ENCODE measurements around the gene GRIA3. TPM values are rescaled to one million over a fixed set of nuclear protein-coding genes. Genes with fewer than 3 reads are reported as not detected.
A peak's percentile ranks its signal among the peaks of the same experiment; 100 is the strongest.

GRIA3 gene
- polyA plus RNA-seq (2013, experiment 1 of 4), result 8.1 TPM
- polyA plus RNA-seq (2013, experiment 2 of 4), result 11.4 TPM
- polyA plus RNA-seq (2013, experiment 3 of 4), result 7.6 TPM
- 9.5 TPM for polyA plus RNA-seq (2013, experiment 4 of 4)

DNA sequence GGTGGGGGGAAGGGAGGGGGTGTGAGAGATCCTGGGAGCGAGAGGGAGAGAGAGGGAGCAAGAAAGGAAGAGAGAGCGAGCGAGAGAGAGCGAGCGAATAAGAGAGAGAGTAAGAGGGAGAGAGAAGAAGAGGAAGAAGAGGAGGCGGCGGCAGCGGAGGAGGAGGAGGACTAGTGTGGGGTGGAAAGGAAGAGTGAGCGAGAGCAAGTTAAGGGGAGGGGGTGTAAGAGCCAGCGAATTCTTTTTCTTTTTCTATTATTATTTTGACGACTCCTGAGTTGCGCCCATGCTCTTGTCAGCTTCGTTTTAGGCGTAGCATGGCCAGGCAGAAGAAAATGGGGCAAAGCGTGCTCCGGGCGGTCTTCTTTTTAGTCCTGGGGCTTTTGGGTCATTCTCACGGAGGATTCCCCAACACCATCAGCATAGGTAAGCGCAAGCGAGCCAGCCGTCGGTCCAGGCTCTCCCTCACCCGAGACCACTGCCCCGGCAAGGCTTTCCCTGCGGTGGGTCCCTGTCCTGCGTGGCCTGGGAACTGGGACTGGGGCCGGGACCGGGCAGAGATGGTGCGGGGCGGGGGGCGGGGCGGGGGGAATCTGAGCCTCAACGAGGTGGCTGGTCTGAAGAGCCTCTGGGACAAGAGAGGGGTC is at the start of gene GRIA3:
GRIA3 (plus strand) TSS at position 60 of the 647 bp plus-strand sequence; CDS start at position 318, 258 bp downstream.
- H3K36me3 ChIP-seq (ENCODE audit: control insufficient read depth, insufficient read depth, low read length), result no peaks in the 10 kb centered on the region
- peak within 1 kb of the TSS; percentile 55 for H3K4me3 ChIP-seq (ENCODE audit: insufficient read depth, low read depth, low read length)
- 1% methylated on average over 30 to 33 of the region's 33 CpGs for WGBS, 2 experiments
- no peaks in the 10 kb centered on the region for H3K4me1 ChIP-seq (ENCODE audit: control insufficient read depth, insufficient read depth, low read length)
- H3K27ac ChIP-seq (ENCODE audit: insufficient read depth, low read depth, low read length, poor library complexity, severe bottlenecking), result peak within 1 kb of the TSS; percentile 26
- peaks cover 16% of the 10 kb centered on the region for H3K27me3 ChIP-seq (ENCODE audit: control insufficient read depth, insufficient read depth, low read length, poor library complexity, severe bottlenecking)
- H3K9me3 ChIP-seq (ENCODE audit: control insufficient read depth, low read length), result no peaks in the 10 kb centered on the region

DNA sequence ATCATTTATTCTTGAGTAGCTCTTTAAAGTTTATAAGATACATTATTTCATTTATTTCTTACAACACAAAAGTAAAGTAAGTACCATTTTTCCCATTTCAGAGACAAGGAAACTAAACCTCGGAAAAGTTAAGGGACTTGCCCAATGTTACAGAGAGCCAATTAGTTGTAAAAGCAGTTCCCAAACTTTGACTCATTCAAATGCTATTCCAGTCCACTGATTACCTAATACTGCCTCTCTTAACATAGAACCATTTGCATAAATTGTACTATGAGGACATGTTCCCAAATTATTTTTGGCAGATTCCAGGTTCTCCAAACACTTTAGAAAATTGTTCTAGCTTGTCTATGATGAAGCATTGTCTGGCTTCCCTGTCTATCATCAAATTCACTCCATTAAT is 45.6 kb upstream of the GRIA3 start:
- WGBS, 2 experiments, result 70 to 100% methylated on average over 1 of the region's 1 CpG

DNA sequence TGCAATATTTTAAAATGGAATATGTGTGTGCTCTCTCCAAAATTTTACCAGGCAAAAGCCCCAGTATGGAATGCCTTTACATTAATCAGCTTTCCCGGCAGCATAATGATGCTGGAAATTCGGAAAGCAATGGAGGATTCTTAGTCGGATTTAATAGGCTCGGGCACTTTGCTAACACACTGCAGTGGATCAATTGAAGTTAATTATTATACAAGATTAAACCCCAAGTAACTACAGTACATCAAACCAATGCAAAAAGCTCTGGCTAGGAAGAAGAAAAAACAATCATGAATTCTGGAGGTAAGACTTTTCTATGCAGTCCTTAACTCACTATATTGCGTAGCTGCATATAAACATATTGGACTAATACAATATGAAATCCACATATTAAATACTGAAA is 43.6 kb upstream of the GRIA3 start:
- 78 to 100% methylated on average over 2 to 3 of the region's 5 CpGs for WGBS, 2 experiments
- H3K36me3 ChIP-seq (ENCODE audit: control insufficient read depth, insufficient read depth, low read length), result no peaks in the 10 kb centered on the region

More for the DNA sequence above, 45.6 kb upstream of the GRIA3 start:
- no peaks in the 10 kb centered on the region for H3K4me1 ChIP-seq (ENCODE audit: control insufficient read depth, insufficient read depth, low read length)
- H3K27me3 ChIP-seq (ENCODE audit: control insufficient read depth, insufficient read depth, low read length, poor library complexity, severe bottlenecking), result no peaks in the 10 kb centered on the region
- no peaks in the 10 kb centered on the region for H3K36me3 ChIP-seq (ENCODE audit: control insufficient read depth, insufficient read depth, low read length)
- no peak overlapping the region for H3K27ac ChIP-seq (ENCODE audit: insufficient read depth, low read depth, low read length, poor library complexity, severe bottlenecking)
- no peaks in the 10 kb centered on the region for H3K9me3 ChIP-seq (ENCODE audit: control insufficient read depth, low read length)
- H3K4me3 ChIP-seq (ENCODE audit: insufficient read depth, low read depth, low read length), result no peak overlapping the region

DNA sequence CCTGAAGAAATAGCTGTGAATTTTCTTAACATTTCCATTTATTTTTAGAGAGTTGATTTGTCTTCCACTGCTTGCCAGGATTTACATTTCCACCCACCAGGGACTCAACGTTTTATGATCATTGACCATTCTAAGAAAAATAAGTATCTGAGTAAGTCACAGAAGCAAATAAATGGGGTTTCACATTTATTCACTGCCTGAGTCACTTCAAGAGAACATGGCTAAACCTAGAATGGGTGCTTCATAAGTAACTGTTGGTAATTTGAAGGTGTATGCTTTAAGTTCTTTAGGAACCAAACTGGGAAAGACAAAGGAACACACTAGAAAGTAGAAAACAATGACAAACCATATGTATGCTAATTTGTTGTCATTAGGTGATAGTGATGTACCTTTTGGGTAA is 43.2 kb upstream of the GRIA3 start:
- no peaks in the 10 kb centered on the region for H3K27me3 ChIP-seq (ENCODE audit: control insufficient read depth, insufficient read depth, low read length, poor library complexity, severe bottlenecking)
- H3K4me1 ChIP-seq (ENCODE audit: control insufficient read depth, insufficient read depth, low read length), result no peaks in the 10 kb centered on the region
- H3K27ac ChIP-seq (ENCODE audit: insufficient read depth, low read depth, low read length, poor library complexity, severe bottlenecking), result no peak overlapping the region
- 40% methylated on average over 1 of the region's 1 CpG; no CpG with 5 or more reads in 1 of the 2 experiments for WGBS, 2 experiments
- H3K9me3 ChIP-seq (ENCODE audit: control insufficient read depth, low read length), result no peaks in the 10 kb centered on the region
- H3K4me3 ChIP-seq (ENCODE audit: insufficient read depth, low read depth, low read length), result no peak overlapping the region
- no peaks in the 10 kb centered on the region for H3K36me3 ChIP-seq (ENCODE audit: control insufficient read depth, insufficient read depth, low read length)

More for the DNA sequence above, 43.6 kb upstream of the GRIA3 start:
- H3K9me3 ChIP-seq (ENCODE audit: control insufficient read depth, low read length), result no peaks in the 10 kb centered on the region
- no peaks in the 10 kb centered on the region for H3K27me3 ChIP-seq (ENCODE audit: control insufficient read depth, insufficient read depth, low read length, poor library complexity, severe bottlenecking)
- no peak overlapping the region for H3K27ac ChIP-seq (ENCODE audit: insufficient read depth, low read depth, low read length, poor library complexity, severe bottlenecking)
- H3K4me1 ChIP-seq (ENCODE audit: control insufficient read depth, insufficient read depth, low read length), result no peaks in the 10 kb centered on the region
- no peak overlapping the region for H3K4me3 ChIP-seq (ENCODE audit: insufficient read depth, low read depth, low read length)

DNA sequence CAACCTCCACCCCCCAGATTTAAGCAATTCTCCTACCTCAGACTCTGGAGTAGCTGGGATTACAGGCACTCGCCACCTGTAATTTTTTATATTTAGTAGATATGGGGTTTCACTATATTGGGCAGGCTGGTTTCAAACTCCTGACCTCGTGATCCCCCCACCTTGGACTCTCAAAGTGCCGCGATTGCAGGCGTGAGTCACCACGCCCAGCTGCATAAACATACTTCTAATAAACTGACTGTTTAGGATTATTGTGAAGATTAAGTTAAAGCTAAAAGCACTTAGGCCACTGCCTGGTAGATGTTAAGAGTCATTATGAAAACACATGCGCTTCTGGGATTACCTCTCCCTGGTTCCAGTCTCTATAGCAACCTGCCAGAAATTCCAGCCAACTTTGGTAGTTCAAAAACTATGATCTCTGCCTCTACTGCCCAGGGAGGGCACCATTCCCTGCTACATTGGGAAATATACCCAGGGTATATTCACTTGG is 30.2 kb upstream of the GRIA3 start:
- H3K4me3 ChIP-seq (ENCODE audit: insufficient read depth, low read depth, low read length), result no peak overlapping the region
- WGBS, 2 experiments, result 88 to 92% methylated on average over 1 to 7 of the region's 7 CpGs
- no peaks in the 10 kb centered on the region for H3K36me3 ChIP-seq (ENCODE audit: control insufficient read depth, insufficient read depth, low read length)
- H3K4me1 ChIP-seq (ENCODE audit: control insufficient read depth, insufficient read depth, low read length), result no peaks in the 10 kb centered on the region
- H3K27me3 ChIP-seq (ENCODE audit: control insufficient read depth, insufficient read depth, low read length, poor library complexity, severe bottlenecking), result no peaks in the 10 kb centered on the region
- no peak overlapping the region for H3K27ac ChIP-seq (ENCODE audit: insufficient read depth, low read depth, low read length, poor library complexity, severe bottlenecking)
- no peaks in the 10 kb centered on the region for H3K9me3 ChIP-seq (ENCODE audit: control insufficient read depth, low read length)

DNA sequence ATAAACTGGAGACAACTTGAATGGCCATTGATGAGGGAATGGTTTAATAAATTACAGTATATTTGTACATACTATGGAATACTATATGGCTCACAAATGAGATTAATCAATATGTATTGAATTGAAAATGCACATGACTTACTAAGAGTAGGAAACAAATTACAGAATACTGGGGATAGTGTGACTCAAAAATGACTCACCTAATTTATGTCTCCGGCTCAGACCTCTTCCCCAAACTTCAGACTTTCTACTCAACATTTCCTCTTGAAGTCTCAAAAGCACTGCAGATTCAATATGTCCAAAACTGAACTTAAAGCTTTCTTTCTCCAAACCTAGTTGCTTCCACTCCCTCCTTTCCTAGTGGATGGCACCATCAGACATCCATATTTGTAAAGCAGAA is 28.8 kb upstream of the GRIA3 start:
- Histone ChIP-seq H3K27ac (ENCODE audit: insufficient read depth, low read depth, low read length, poor library complexity, severe bottlenecking) (no peak overlapping the region), H3K4me3 (ENCODE audit: insufficient read depth, low read depth, low read length) (no peak overlapping the region), H3K9me3 (ENCODE audit: control insufficient read depth, low read length) (no peaks in the 10 kb centered on the region), H3K36me3 (ENCODE audit: control insufficient read depth, insufficient read depth, low read length) (no peaks in the 10 kb centered on the region), H3K27me3 (ENCODE audit: control insufficient read depth, insufficient read depth, low read length, poor library complexity, severe bottlenecking) (no peaks in the 10 kb centered on the region), H3K4me1 (ENCODE audit: control insufficient read depth, insufficient read depth, low read length) (no peaks in the 10 kb centered on the region)
- WGBS, 2 experiments, result 92 to 96% methylated on average over 1 of the region's 1 CpG

DNA sequence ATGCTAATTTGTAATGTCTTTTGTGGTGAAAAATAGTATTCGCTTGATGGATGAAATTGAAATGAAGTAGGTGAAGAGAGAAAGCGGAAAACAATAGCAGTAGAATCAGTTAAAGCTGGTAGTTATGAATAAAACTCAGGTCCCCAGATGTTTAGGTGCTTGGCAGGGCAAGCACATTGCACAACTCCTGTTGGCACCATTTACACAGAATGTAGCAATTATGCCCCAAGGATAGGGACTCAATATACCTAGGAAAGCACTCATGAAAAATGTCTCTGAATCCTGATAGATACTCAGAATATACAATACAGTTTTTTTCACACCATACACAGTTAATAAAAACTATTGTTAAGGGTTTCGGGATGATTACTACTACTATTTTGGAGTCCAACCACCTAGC is 26.5 kb upstream of the GRIA3 start:
- H3K27me3 ChIP-seq (ENCODE audit: control insufficient read depth, insufficient read depth, low read length, poor library complexity, severe bottlenecking), result no peaks in the 10 kb centered on the region
- H3K4me3 ChIP-seq (ENCODE audit: insufficient read depth, low read depth, low read length), result no peak overlapping the region
- no peaks in the 10 kb centered on the region for H3K4me1 ChIP-seq (ENCODE audit: control insufficient read depth, insufficient read depth, low read length)
- H3K27ac ChIP-seq (ENCODE audit: insufficient read depth, low read depth, low read length, poor library complexity, severe bottlenecking), result no peak overlapping the region
- H3K9me3 ChIP-seq (ENCODE audit: control insufficient read depth, low read length), result no peaks in the 10 kb centered on the region
- 97 to 100% methylated on average over 2 to 3 of the region's 3 CpGs for WGBS, 2 experiments
- no peaks in the 10 kb centered on the region for H3K36me3 ChIP-seq (ENCODE audit: control insufficient read depth, insufficient read depth, low read length)

DNA sequence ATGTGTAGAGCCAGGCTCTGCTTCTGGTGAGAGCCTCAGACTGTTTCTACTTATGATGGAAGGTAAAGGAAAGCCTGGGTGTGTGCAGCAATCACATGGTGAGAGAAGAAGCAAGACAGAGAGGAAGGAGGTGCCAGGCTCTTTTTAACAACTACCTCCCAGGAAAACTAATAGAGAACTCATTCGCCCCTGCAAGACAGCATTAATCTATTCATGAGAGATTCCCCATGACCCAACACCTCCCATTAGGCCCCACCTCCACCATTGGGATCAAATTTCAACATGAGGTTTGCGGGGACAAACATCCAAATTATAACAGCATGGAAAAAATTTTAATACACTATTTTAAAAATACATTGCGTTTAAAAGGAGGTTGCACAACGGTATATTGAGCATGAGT is 24.7 kb upstream of the GRIA3 start:
- H3K27ac ChIP-seq (ENCODE audit: insufficient read depth, low read depth, low read length, poor library complexity, severe bottlenecking), result no peak overlapping the region
- no peak overlapping the region for H3K4me3 ChIP-seq (ENCODE audit: insufficient read depth, low read depth, low read length)
- H3K27me3 ChIP-seq (ENCODE audit: control insufficient read depth, insufficient read depth, low read length, poor library complexity, severe bottlenecking), result no peaks in the 10 kb centered on the region
- H3K4me1 ChIP-seq (ENCODE audit: control insufficient read depth, insufficient read depth, low read length), result no peaks in the 10 kb centered on the region
- H3K36me3 ChIP-seq (ENCODE audit: control insufficient read depth, insufficient read depth, low read length), result no peaks in the 10 kb centered on the region
- H3K9me3 ChIP-seq (ENCODE audit: control insufficient read depth, low read length), result no peaks in the 10 kb centered on the region
- 95% methylated on average over 2 of the region's 4 CpGs; no CpG with 5 or more reads in 1 of the 2 experiments for WGBS, 2 experiments

DNA sequence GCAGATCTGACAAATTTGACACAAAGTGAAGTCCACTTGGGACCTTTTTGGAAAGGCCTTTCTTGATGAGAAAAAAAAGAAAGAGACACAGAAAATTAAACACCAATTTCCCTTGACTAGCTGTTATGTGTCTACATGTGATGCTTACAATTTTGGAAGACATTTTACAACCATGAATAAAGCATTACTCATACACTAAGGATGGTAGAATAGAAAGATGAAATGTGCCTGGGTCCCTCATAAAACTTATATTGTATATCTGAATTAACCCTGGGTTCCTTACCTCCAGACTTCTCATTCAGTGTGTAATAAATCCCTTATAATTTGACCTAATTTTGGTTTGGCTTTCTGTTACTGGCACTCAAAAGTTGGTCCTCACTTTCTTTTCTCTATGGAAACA is 16.5 kb upstream of the GRIA3 start:
- H3K27ac ChIP-seq (ENCODE audit: insufficient read depth, low read depth, low read length, poor library complexity, severe bottlenecking), result no peak overlapping the region
- H3K4me1 ChIP-seq (ENCODE audit: control insufficient read depth, insufficient read depth, low read length), result no peaks in the 10 kb centered on the region
- no peak overlapping the region for H3K4me3 ChIP-seq (ENCODE audit: insufficient read depth, low read depth, low read length)
- H3K27me3 ChIP-seq (ENCODE audit: control insufficient read depth, insufficient read depth, low read length, poor library complexity, severe bottlenecking), result no peaks in the 10 kb centered on the region
- no peaks in the 10 kb centered on the region for H3K9me3 ChIP-seq (ENCODE audit: control insufficient read depth, low read length)
- H3K36me3 ChIP-seq (ENCODE audit: control insufficient read depth, insufficient read depth, low read length), result no peaks in the 10 kb centered on the region

DNA sequence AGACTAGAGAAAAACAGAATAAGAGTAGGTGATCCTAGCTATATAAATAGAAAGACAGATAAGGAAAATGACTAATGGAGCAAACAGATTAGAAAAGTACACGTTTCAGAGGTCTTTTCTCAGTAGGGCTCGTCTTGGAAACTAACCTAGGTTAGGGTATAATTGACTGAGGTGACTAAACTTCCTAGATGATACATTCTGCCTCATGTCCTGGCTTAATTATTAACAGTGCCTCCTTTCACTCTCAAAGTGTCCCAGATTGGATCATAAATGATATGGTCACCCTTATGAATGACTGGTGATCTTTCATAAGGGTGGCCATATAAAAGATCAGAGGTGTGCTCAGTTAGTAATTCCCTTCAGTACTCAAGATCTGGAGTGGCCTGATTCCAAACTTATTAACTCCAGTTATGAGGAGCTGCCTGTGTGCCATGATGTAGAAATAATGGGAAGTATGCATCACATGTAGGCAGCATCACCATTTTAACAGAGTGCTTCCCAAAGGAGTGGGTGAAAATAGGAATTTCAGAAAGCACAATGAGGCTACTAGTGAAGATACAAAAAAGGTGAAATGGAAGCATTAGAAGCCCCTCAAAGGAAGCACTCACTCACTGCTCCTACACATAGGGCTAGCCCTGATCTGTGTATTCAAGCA is 14.7 kb upstream of the GRIA3 start:
- H3K4me1 ChIP-seq (ENCODE audit: control insufficient read depth, insufficient read depth, low read length), result no peaks in the 10 kb centered on the region
- H3K4me3 ChIP-seq (ENCODE audit: insufficient read depth, low read depth, low read length), result no peak overlapping the region
- no peaks in the 10 kb centered on the region for H3K36me3 ChIP-seq (ENCODE audit: control insufficient read depth, insufficient read depth, low read length)
- H3K27ac ChIP-seq (ENCODE audit: insufficient read depth, low read depth, low read length, poor library complexity, severe bottlenecking), result no peak overlapping the region
- no peaks in the 10 kb centered on the region for H3K9me3 ChIP-seq (ENCODE audit: control insufficient read depth, low read length)
- no peaks in the 10 kb centered on the region for H3K27me3 ChIP-seq (ENCODE audit: control insufficient read depth, insufficient read depth, low read length, poor library complexity, severe bottlenecking)
- 86% methylated on average over 2 of the region's 2 CpGs for WGBS, 2 experiments

Data from ectodermal cell (in vitro differentiated cells).